Gastrocnemius medialis (tissue), 4 donors: Measurements from ENCODE around the gene TERT.

ENCODE experiments used
- CTCF ChIP-seq, 5 experiments: fragments of 450-650 bp in 3 of 5; fragments of 200-600 bp in 2 of 5; sonication (generic) in 2 of 5; IDR thresholded peaks in 4 of 5; conservative IDR thresholded peaks in 1 of 5; 1 replicate in 4 of 5; 2 replicates in 1 of 5; pipeline ENCODE4 v1.5.1; 2016 to 2019; ENCODE audit warnings: antibody characterized with exemption in 5 of 5, mild to moderate bottlenecking in 3 of 5, moderate library complexity in 3 of 5
- POLR2A ChIP-seq, 2 donors: fragments of 450-650 bp; IDR thresholded peaks; one replicate each; pipeline ENCODE4 v1.6.1; 2017; ENCODE audit warnings: antibody characterized with exemption in 2 of 2, mild to moderate bottlenecking in 2 of 2, moderate library complexity in 2 of 2

GRCh38 chr5:1277781-1278180 is 17.1 kb downstream of the TERT start:
- no peak for TF ChIP-seq POLR2A (IDR thresholded peaks at IDR 0.05)
- no peak for TF ChIP-seq CTCF (IDR thresholded peaks at IDR 0.05 in 4 of 5, conservative IDR thresholded peaks at IDR 0.05 in 1 of 5)
